GM18951 (cell line): ENCODE measurements around the gene PAPOLA.

Source experiments
- POLR2A ChIP-seq: IDR thresholded peaks from 4 replicates; pipeline ENCODE4 v1.6.1; 2011; ENCODE audit warnings: mild to moderate bottlenecking; ENCODE audit not compliant: insufficient read length, insufficient read depth; ENCODE audit errors: extremely low read depth
- in situ Hi-C: fragments of 300-500 bp; cut with MboI; formaldehyde crosslinking; loops from one replicate; pipeline ENCODE4 v1.12.0; 2022; ENCODE audit warnings: low sequenced_read_pairs, mixed read lengths, inconsistent platforms; ENCODE audit not compliant: unreplicated experiment

The PAPOLA gene

DNA sequence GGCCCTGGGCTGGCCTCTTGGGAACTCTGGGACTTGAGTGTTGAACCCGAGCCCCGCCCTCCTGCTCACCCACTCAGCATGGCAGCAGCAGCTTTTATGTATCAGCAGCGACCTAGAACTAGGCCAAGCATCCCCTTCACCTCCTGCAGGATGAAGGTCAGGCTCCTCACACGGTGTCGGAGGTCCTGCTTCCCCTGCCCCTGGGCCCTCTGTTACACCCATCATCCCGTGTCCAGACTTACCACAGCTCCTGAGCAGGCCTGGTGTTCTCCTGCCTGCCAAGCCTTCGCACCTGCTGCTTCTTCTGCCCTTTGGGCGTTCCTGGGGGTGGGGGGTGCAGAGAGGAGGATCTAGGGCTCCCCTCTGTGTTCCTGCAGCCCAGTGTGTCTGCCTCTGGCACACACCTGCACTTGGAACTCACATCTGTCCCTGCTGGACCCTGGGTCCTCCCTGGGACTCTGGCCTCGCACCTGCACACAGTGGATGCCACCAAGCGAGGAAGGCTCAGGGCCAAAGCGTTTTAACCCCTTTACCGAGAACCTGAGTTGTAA is 80.3 kb downstream of the PAPOLA start:
- TF ChIP-seq POLR2A, result no peak
- in situ Hi-C loops, result no loop called here

DNA sequence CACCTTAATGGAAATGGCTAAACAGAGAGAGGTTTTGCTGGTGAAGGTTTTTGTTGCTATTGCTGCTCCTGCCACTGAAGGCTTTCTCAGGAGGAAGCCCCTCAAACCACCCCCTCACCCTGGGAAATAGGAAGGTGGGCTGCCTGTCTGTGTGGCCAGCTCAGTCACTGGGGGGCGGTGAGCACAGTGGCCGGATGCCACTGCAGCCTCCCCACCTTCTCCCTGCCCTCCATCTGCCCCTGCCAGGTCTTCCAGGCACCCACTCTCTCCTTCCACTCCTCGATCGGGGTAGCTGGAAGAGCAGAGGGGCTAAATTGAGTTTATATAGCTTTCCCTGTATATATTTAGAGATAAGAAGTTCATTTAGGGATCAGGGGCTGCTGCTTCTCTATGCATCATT is 80.8 kb downstream of the PAPOLA start:
- TF ChIP-seq POLR2A, result no peak
- in situ Hi-C loops, result no loop called here

DNA sequence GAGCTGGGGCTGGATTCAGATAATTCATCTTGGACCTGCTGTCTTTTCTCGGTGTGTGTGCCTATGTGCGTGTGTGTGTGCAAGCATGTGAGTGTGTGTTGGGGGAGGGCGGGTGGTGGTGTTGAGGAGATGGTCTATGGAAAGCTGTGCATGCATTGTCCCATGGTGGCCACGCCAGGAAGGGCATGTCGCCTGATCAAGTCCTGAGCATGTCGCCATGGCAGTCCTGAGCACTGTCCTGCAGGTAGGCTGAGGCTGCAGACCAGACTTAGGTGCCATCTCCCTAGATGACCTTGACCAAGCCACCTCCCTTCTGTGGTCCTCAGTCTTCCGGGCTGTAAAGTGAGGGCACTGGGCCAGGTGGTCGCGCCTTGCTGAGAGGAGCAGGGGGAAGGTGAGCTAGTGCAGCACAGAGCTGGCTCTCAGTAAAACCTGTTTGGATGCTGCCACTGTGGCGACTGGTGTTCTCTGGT is 81.4 kb downstream of the PAPOLA start:
- in situ Hi-C loops, result no loop called here

DNA sequence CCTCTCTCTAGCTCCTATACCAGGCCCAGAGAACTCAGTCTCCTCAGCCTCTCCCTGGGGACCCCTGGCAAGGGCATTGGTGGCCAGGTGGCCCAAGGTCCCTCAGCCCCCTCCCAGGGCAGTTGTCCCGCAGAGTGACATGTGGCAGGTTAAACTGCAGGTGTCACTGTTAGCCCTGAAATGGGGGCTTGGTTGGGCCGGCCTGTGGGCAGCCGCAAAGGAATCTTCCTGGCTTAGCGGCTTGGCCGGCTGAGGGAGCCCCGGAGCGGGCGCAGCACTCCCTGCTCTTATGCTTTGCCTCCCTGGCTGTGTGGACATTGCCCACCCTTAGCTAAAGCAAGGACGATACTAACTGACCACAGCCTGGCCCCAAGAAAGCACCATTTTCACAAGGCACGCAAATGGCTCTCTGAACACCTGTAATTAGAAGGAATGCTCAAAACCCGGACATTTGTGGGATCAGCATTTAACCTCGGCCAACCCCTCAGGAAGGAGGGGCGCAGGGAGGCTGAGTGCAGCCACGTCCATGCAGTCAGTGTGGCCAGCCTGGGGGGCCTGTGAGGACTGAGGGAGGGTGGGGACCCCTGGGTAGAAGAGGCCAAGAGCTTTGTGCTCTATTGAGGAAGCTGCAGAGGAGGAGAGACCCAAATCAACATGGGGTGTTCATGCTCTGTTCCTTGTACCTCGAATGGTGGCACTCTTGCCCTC is 82.2 kb downstream of the PAPOLA start:
- in situ Hi-C loops, result no loop called here
- no peak for TF ChIP-seq POLR2A

More for the DNA sequence above, 81.4 kb downstream of the PAPOLA start:
- TF ChIP-seq POLR2A, result no peak

DNA sequence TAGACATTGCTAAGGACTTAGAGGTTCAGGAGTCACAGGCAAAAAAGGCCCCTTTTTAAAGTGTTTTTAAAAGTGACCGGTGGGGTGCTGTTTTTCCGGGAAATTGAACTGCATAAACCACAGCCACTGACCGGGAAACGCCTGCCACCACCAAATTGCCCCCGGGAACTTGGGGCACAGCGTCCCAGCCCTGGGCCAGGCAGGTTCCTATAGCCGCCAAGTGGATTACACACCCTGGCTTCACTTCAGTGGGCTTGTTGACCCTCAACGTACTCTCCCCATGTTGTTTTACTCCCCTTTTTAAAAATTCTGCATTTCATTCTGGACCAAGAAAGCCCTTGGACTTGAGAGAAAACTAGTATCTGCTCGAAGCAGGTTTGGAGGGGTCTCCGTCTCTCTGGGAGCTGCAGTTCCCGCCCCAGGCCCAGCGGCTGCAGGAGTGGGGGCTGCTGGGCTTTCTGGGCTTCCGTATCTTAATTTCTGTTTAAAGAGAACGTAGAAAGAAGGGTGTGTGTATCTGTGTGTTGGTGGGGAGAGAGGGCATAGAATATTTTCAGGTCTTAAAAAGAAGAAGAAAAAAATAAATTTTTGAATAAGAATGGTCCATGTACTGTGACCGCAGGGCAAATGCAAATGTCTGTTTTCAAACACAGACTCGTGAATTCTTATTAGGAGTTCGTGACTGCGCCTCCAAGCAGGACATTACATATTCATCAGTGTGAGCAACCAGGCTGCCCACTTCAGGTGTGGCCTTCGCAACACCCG is 82.9 kb downstream of the PAPOLA start:
- TF ChIP-seq POLR2A, result no peak
- in situ Hi-C loops, result no loop called here

DNA sequence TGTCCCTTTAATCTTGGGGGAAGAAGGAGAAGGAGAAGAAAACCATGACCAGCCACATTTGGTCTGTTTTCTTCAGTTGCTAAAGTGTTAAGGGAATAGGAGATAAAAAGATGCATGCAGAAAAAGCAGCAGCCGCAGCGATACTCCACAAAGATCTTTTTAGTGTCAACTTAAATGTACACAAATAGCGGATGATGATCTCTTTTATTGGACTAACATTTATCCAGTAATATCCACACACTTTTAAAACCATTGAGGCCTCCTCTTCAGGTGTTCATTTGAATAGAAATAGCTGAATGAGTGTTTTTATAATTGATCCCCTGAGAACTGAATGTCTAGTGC is 83.5 kb downstream of the PAPOLA start:
- TF ChIP-seq POLR2A, result no peak
- in situ Hi-C loops, result no loop called here

DNA sequence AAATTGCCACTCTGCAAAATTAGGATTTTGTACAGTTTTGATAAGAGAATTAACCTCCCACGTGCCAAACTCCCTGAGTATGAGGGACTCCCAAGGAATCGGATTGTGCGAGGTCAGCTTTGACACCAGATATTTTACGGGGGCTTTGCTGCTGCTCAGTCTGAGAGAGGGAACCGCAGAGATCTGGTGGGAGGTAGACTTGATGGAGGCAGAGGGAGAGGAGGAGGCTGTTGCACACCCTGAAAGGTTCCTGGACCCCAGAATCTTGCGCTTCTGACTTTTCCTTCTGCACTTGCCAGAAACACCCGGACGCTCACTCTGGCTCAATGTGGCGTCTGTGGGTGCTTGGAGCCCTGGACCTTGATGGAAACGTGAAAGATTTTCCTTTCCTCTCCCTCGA is 83.9 kb downstream of the PAPOLA start:
- TF ChIP-seq POLR2A, result no peak
- in situ Hi-C loops, result no loop called here

DNA sequence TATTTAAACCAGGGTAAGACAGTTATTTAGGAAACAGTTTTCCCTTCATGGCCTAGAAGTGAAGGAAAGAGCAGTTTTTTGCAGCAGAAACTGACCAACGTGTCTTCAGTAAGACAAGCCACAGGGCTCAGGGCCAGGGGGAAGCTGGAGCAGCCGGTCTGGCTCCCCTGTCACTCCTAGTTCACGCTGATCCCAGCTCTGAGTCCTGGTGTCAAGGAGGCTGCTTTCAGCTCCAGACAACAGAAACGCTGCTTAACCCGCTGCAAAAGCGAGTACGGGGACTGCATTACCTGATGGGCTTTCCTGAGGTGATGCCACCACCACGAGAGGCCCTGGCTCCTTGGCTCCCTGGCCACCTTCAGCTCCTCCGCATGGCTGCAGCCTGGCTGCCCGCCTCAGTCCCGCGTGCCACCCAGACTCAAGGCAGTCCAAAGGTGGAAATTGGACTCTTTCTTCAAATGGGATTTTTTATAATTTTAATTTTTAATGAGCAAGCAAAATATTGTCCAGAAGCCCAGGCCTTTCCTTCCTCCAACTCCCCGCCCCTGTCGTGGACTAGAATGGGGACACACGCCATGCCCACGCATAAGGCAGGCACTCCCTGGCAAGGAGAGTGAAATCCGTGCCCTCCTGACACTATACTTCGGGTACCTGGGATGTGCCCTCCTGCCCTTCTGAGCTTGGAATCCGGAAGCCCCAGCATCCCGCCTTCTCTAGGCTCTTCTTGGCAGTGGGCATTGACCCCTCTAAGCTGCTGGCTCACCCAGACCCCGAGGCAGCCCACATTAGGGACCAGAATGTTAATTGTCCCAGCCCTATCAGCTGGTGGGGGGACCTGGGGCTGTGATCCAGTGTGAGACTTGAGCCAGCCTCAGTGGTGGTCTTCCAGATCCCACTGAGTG is 85.0 kb downstream of the PAPOLA start:
- no peak for TF ChIP-seq POLR2A
- in situ Hi-C loops, result no loop called here

DNA sequence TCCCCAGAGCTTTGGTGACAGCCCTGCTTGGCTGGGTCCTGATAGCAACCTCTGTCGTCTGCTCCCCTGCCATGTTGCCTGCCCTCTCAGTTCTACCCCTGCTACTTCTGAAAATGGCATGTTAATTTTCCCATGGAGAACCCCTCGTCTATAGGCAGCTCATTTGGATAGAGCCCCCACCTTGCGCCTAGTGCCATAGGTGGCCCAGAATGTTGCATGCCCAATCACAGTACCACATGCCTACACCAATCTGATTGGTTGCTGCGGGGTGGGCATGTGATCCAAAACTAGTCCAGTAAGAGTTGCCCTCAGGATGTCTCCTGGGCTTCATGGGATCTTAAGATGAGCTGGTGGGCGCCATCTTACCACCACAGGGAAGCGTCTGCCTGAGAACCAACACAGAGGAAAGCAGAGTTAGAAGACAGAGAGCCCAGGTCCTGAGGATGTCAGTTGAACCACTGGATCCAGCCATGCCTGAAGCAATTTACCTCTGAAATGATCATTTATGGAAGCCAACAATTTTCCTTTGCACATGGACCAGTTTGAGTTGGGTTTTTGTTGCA is 85.7 kb downstream of the PAPOLA start:
- in situ Hi-C loops, result no loop called here
- TF ChIP-seq POLR2A, result no peak

DNA sequence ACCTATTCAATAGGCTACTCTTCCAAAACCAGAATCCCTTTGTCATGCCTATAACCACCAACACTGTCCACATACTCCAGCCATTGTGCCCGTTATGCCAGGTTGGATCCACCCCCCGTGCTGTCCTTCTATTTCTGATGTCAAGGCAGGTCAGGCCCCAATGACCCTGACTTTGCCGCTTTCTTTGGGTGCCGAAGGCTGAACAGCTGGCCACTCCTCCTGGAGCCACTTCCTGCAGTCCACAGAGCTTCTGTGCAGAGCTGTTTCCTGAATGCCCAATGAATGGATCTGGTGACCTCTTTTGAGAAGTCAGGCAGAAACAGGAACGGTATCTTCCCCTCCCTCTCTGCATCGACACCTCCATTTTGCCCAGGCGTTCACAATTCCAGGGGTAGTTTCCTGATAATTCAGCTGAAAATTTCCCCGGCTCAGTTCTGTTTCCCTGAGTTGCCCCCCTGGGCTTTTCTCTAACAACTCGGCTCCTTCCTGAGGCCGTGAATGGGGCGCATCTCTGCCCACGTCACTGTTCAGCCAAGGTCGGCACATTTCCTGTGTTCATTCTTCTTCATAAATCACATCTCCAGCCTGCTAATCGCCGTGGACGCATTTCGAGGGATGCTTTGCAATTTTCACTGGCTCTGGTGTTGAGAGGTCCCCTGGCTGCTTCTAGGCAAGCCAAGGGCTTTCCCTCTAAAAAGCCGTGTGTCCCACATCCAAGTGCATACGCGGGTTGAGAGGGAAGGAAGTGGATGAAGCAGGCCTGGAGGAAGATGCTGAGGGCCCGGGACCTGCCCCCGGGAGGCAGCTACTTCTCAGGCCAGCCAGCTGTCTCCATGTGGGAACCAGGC is 86.5 kb downstream of the PAPOLA start:
- in situ Hi-C loops, result no loop called here
- no peak for TF ChIP-seq POLR2A

DNA sequence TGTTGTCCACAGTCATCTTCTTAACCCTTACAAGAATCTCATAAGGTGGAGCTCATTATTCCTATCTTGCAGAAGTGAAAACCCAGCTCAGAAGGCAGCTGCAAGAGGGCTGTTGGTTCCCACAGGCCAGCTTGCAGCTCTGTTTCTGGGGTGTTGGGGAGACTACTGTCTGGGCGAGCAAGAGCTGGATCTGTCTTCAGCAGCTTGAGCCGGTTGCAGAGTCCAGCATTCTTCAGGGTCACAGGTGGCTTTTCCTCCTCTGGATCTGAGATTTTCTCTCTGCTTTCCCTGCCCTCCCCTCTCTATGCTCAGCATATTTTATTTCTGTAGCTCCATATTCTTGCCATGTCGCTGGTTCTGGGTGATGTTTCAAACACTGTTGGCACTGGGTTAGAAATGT is 87.4 kb downstream of the PAPOLA start:
- no peak for TF ChIP-seq POLR2A
- in situ Hi-C loops, result no loop called here
